GM19372 (cell line): ENCODE measurements around the gene GASK1B.

ENCODE experiments used
- ATAC-seq: cut with Tn5 transposase; IDR thresholded peaks from one replicate; pipeline ENCODE4 v1.9.1; 2021; ENCODE audit warnings: mild to moderate bottlenecking, low read depth, moderate library complexity; ENCODE audit not compliant: unreplicated experiment

The GASK1B gene

DNA sequence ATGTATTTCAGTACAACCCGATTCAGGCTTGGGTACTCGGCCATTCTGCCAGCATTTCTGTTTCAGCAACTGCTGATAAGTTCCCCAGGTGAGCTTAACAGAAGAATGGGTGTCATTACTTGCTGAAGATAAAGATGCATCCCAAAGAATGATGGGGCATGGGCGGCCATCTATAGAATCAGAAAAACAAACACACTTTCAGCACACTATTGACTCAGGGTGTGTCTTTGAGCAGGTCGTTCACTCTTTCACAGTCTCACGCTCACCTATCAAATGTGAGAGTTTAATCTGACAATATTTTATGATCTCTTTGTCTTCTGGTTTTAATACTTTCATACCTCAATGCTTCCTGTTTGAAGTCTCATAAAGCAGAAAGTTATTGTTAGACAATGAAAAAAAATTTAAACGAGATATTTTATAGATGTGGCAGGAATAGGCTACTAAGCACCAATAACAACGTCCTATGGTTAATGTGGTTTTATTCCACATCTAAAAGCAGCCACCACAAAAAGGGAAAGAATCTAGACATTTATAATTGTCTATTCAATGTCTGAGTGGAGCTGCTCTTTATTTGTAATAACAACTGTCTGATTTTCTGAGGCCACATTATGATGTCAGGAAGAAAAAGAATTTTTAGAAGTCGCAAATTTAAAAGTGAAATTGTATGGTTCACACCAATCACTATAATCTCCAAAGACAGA, 17.0 kb downstream of the GASK1B start:
- no peak for ATAC-seq

GRCh38 chr4:158147151-158147550, 25.7 kb downstream of the GASK1B start:
- no peak for ATAC-seq

GRCh38 chr4:158146736-158147135, 26.1 kb downstream of the GASK1B start:
- ATAC-seq = no peak

DNA sequence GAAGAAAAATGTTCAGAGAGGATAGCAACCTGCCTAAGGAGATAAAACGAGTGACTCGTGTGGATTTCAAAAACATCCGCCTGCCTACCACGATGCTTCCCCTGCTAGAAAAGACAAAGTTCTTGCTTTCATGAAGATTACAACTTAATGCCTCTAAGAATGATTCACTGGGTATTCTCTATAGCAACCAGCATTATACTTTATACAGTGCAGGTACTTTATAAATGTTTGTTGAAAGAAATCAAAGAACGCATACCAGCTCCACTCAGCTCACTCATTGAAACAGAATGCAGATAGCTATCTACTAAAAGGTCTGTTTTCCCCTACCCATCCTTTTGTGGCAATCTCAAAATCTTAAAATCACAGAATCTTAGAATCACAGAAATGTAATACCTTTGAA, 33.7 kb downstream of the GASK1B start:
- ATAC-seq = no peak

GRCh38 chr4:158134222-158134621, 38.6 kb downstream of the GASK1B start:
- ATAC-seq = no peak

- ATAC-seq = no peak
These were observed 39.3 kb downstream of the GASK1B start for GRCh38 chr4:158133551-158133950.

- ATAC-seq = no peak
These were observed 41.8 kb downstream of the GASK1B start for GRCh38 chr4:158131027-158131426.

DNA sequence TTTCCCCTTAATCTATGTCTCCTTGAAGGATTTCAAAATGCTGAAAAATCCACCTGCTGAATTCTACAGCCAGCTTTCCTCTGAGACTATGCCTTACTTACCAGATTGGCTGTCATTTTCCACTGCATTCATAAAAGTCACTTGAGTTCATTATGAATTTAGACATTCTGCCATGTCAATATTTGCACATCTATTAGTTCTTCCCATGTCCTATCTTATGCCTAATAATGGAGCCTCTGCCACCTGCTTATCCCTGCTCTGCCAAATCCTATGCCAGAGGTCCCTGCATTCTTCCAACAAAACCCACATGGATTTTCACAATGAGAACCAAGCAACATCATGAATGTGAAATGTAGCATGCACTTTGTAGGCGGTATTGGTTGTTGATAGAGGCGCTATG, 42.6 kb downstream of the GASK1B start:
- ATAC-seq = no peak

- peak; percentile 86 for ATAC-seq
These were observed 43.1 kb downstream of the GASK1B start for GRCh38 chr4:158129694-158130093.

DNA sequence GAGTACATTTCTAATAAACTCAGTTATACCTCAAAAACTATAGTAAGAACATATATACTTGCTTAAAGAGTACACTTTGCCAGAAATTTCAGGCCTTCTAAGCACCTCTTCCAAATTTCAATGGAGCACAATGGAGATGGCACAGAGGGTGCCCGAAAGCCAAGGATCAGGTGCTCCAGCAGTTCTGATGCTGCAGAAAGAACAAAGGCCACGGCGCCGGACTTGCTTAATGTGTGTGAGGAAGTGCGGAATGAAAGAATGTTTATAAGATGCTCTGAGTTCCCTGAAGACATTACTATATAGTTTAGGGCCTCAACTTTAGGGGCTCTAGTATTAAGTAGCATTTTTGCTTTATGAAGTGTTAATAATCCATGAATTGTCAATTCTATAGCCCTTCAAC, 44.3 kb downstream of the GASK1B start:
- no peak for ATAC-seq

DNA sequence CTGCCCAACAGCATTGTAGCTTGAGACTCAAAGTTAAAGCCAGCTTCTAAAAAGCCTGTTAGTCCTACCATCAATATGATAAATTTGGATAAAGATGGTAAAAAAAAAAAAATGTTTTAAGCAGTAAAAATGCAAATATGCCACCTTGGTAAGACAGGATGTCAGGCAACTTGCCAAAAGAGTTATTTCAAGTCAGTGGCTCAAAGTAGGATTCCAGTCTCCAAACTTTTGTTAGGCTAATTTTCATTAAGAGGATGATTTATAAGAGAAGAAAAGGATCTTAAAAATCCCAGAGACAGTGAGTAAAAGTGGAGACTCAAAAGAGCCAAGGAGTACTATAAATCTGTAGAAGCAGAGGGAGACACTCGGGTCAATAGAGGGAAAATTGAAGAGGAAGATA, 47.5 kb downstream of the GASK1B start:
- ATAC-seq = no peak
